Measurements from ENCODE around the gene CEMP1. TPM values are rescaled to one million over a fixed set of nuclear protein-coding genes. Genes with fewer than 3 reads are reported as not detected.

The CEMP1 gene
- total RNA-seq, 1 experiment from 2014 or later = 0.68 TPM

GRCh38 chr16:2500430-2500917, 30.7 kb downstream of the CEMP1 start:
- Mint-ChIP-seq H3K36me3 (ENCODE audit: insufficient read depth, unreplicated experiment) (peaks cover 10% of the 10 kb centered on the region), H3K4me3 (ENCODE audit: unreplicated experiment) (no peak overlapping the region), H3K27ac (ENCODE audit: unreplicated experiment) (no peak overlapping the region), H3K27me3 (ENCODE audit: insufficient read depth, unreplicated experiment) (no peaks in the 10 kb centered on the region), H3K4me1 (ENCODE audit: low read depth, unreplicated experiment) (peaks cover 6% of the 10 kb centered on the region), H3K9me3 (ENCODE audit: unreplicated experiment) (no peaks in the 10 kb centered on the region)
- no peaks in the 10 kb centered on the region for H3K27me3 ChIP-seq (replicated peaks; ENCODE audit: control insufficient read depth, insufficient read depth, low read length)
- POLR2A ChIA-PET = no interaction called here
- intact Hi-C loops (cut with micrococcal nuclease; ENCODE audit: unreplicated experiment) = loop anchor here (2.0 to 10.0 kb wide), 4 partner anchors 26 to 306 kb away; partner anchors contain the start of genes ABCA3 and TBC1D24
- no TSS peak for BruUV-seq (replicated peaks)
- no peak for DNase-seq
- TF ChIP-seq CTCF (IDR thresholded peaks at IDR 0.05; ENCODE audit: insufficient read depth in 1 of 2, low read depth in 1 of 2, low read length in 1 of 2, severe bottlenecking in 1 of 2, unreplicated experiment in 1 of 2) = no peak
- CTCF ChIA-PET = interaction anchor here (0.6 to 1.9 kb wide), 7 partner anchors 20 to 345 kb away, joined by 3 to 14 read pairs (median 6); partner anchors contain the start of genes AMDHD2, TBC1D24, TEDC2 and TRAF7
- H3K36me3 ChIP-seq (ENCODE audit: control insufficient read depth, insufficient read depth, low read length) = no peaks in the 10 kb centered on the region
- 0 out of 2 replicates have a peak, but pooled peaks cover 8% of the 10 kb centered on the region for H3K4me1 ChIP-seq
- H3K4me3 ChIP-seq (ENCODE audit: low read depth, low read length) = no peak overlapping the region
- H3K9me3 ChIP-seq = no peaks in the 10 kb centered on the region

GRCh38 chr16:2499890-2500429, 31.2 kb downstream of the CEMP1 start:
- Histone ChIP-seq H3K36me3 (ENCODE audit: control insufficient read depth, insufficient read depth, low read length) (no peaks in the 10 kb centered on the region), H3K27me3 (replicated peaks; ENCODE audit: control insufficient read depth, insufficient read depth, low read length) (no peaks in the 10 kb centered on the region), H3K4me1 (0 out of 2 replicates have a peak, but pooled peaks cover 8% of the 10 kb centered on the region), H3K4me3 (ENCODE audit: low read depth, low read length) (no peak overlapping the region), H3K9me3 (no peaks in the 10 kb centered on the region)
- H3K4me1 Mint-ChIP-seq (ENCODE audit: low read depth, unreplicated experiment) = peaks cover 6% of the 10 kb centered on the region
- POLR2A ChIA-PET = no interaction called here
- CTCF ChIA-PET = interaction anchor here (1.9 kb wide), 1 partner anchor 306 kb away, joined by 11 read pairs; no protein-coding TSS in a partner anchor
- intact Hi-C loops (cut with micrococcal nuclease; ENCODE audit: unreplicated experiment) = loop anchor here (2.0 to 10.0 kb wide), 4 partner anchors 25 to 305 kb away; partner anchors contain the start of genes ABCA3 and TBC1D24
- no peaks in the 10 kb centered on the region for H3K9me3 Mint-ChIP-seq (ENCODE audit: unreplicated experiment)
- H3K27ac Mint-ChIP-seq (ENCODE audit: unreplicated experiment) = no peak overlapping the region
- H3K4me3 Mint-ChIP-seq (ENCODE audit: unreplicated experiment) = no peak overlapping the region
- BruUV-seq (replicated peaks) = no TSS peak
- no peak for DNase-seq
- no peaks in the 10 kb centered on the region for H3K27me3 Mint-ChIP-seq (ENCODE audit: insufficient read depth, unreplicated experiment)
- no peak for TF ChIP-seq CTCF (IDR thresholded peaks at IDR 0.05; ENCODE audit: insufficient read depth in 1 of 2, low read depth in 1 of 2, low read length in 1 of 2, severe bottlenecking in 1 of 2, unreplicated experiment in 1 of 2)
- peaks cover 10% of the 10 kb centered on the region for H3K36me3 Mint-ChIP-seq (ENCODE audit: insufficient read depth, unreplicated experiment)

- H3K9me3 ChIP-seq = no peaks in the 10 kb centered on the region
- CTCF ChIA-PET = no interaction called here
- H3K27ac Mint-ChIP-seq (ENCODE audit: unreplicated experiment) = no peak overlapping the region
- POLR2A ChIA-PET = no interaction called here
- intact Hi-C loops (cut with micrococcal nuclease; ENCODE audit: unreplicated experiment) = no loop called here
- no peak for DNase-seq
- no TSS peak for BruUV-seq (replicated peaks)
- H3K27me3 Mint-ChIP-seq (ENCODE audit: insufficient read depth, unreplicated experiment) = no peaks in the 10 kb centered on the region
- H3K27me3 ChIP-seq (replicated peaks; ENCODE audit: control insufficient read depth, insufficient read depth, low read length) = no peaks in the 10 kb centered on the region
- 0 out of 2 replicates have a peak, but pooled peaks cover 8% of the 10 kb centered on the region for H3K4me1 ChIP-seq
- H3K4me1 Mint-ChIP-seq (ENCODE audit: low read depth, unreplicated experiment) = peaks cover 6% of the 10 kb centered on the region
- H3K36me3 ChIP-seq (ENCODE audit: control insufficient read depth, insufficient read depth, low read length) = no peaks in the 10 kb centered on the region
- H3K9me3 Mint-ChIP-seq (ENCODE audit: unreplicated experiment) = no peaks in the 10 kb centered on the region
- H3K4me3 ChIP-seq (ENCODE audit: low read depth, low read length) = no peak overlapping the region
- no peak overlapping the region for H3K4me3 Mint-ChIP-seq (ENCODE audit: unreplicated experiment)
- TF ChIP-seq CTCF (IDR thresholded peaks at IDR 0.05; ENCODE audit: insufficient read depth in 1 of 2, low read depth in 1 of 2, low read length in 1 of 2, severe bottlenecking in 1 of 2, unreplicated experiment in 1 of 2) = no peak
- H3K36me3 Mint-ChIP-seq (ENCODE audit: insufficient read depth, unreplicated experiment) = peaks cover 10% of the 10 kb centered on the region
Observed at GRCh38 chr16:2499454-2499853, 31.8 kb downstream of the CEMP1 start.
